B cell (primary cell): ENCODE results near the gene NAIF1. TPM values are rescaled to one million over a fixed set of nuclear protein-coding genes. Genes with fewer than 3 reads are reported as not detected.

Source experiments
- ATAC-seq: fragments of 200-7000 bp; cut with Tn5 transposase; one replicate; pipeline ENCODE4 v1.10.0; 2021; ENCODE audit warnings: low read depth, mild to moderate bottlenecking, moderate number of reproducible peaks, moderate library complexity
- CTCF ChIA-PET: fragments of 350-600 bp; sonication (Branson Sonifier 250); formaldehyde crosslinking; loops from one replicate; lab custom pipeline; 2021; ENCODE audit warnings: antibody characterized with exemption, inconsistent platforms; lab: Charles Lee
- POLR2A ChIA-PET: fragments of 350-600 bp; sonication (Branson Sonifier 250); formaldehyde crosslinking; loops from one replicate; lab custom pipeline; 2021; ENCODE audit warnings: antibody characterized with exemption; lab: Charles Lee
- DNase-seq: peaks from one replicate; pipeline ENCODE4 v3.0.0; 2013
- H2AFZ ChIP-seq: 2 replicates; pipeline ENCODE4 v1.6.1; 2012; ENCODE audit warnings: mild to moderate bottlenecking, low read depth, low read length; ENCODE audit not compliant: insufficient read depth, poor library complexity, severe bottlenecking
- H3K27ac ChIP-seq, 2 donors: 1 replicate in 1 of 2; 2 replicates in 1 of 2; pipeline ENCODE4 v1.5.1; 2012 to 2013; ENCODE audit warnings: low read length in 2 of 2, mild to moderate bottlenecking in 2 of 2, moderate library complexity in 1 of 2
- H3K27me3 ChIP-seq, 4 experiments: fragments of 200-600 bp in 1 of 4; sonication (generic) in 1 of 4; replicated peaks in 1 of 4; 1 replicate in 2 of 4; 2 replicates in 2 of 4; pipeline versions ENCODE4 v1.6.1 to v1.7.0; 2013 to 2016; ENCODE audit warnings: low read length in 3 of 4, mild to moderate bottlenecking in 2 of 4, mixed read lengths in 1 of 4, moderate library complexity in 1 of 4; ENCODE audit not compliant: insufficient read depth in 4 of 4, control insufficient read depth in 3 of 4; ENCODE audit errors: control extremely low read depth in 1 of 4
- H3K36me3 ChIP-seq, 2 experiments: replicated peaks in 1 of 2; 1 replicate in 1 of 2; 2 replicates in 1 of 2; pipeline versions ENCODE4 v1.6.1 to v1.7.1; 2013; ENCODE audit warnings: low read length in 1 of 2; ENCODE audit not compliant: insufficient read depth in 2 of 2, control insufficient read depth in 1 of 2; ENCODE audit errors: control extremely low read depth in 1 of 2, extremely low read depth in 1 of 2
- H3K4me1 ChIP-seq, 2 donors: fragments of 200-600 bp in 1 of 2; sonication (generic) in 1 of 2; 1 replicate in 1 of 2; 2 replicates in 1 of 2; pipeline versions ENCODE4 v1.5.1 to v1.6.1; 2013 to 2017; ENCODE audit warnings: low read length in 2 of 2; ENCODE audit not compliant: control insufficient read depth in 2 of 2, insufficient read depth in 2 of 2
- H3K4me2 ChIP-seq: replicated peaks from 2 replicates; pipeline ENCODE3; 2012; ENCODE audit warnings: mild to moderate bottlenecking, low read depth, low read length; ENCODE audit not compliant: poor library complexity, severe bottlenecking
- H3K4me3 ChIP-seq, 5 experiments: fragments of 200-600 bp in 1 of 5; sonication (generic) in 1 of 5; 1 replicate in 3 of 5; 2 replicates in 2 of 5; pipeline versions ENCODE4 v1.5.1 to v1.7.0; 2011 to 2016; ENCODE audit warnings: low read length in 4 of 5, mild to moderate bottlenecking in 4 of 5, low read depth in 2 of 5, control low read depth in 1 of 5, moderate library complexity in 1 of 5; ENCODE audit not compliant: insufficient read depth in 1 of 5; ENCODE audit errors: control extremely low read depth in 1 of 5, extremely low read depth in 1 of 5
- H3K79me2 ChIP-seq: fragments of 200-600 bp; sonication (generic); one replicate; pipeline ENCODE4 v1.6.0; 2016; ENCODE audit warnings: low read length; ENCODE audit not compliant: control insufficient read depth, insufficient read depth
- H3K9ac ChIP-seq: fragments of 200-600 bp; sonication (generic); 2 replicates; pipeline ENCODE4 v1.6.1; 2017; ENCODE audit warnings: mild to moderate bottlenecking, low read length, moderate library complexity
- H3K9me3 ChIP-seq, 3 donors: one replicate each; pipeline versions ENCODE4 v1.6.1 to v1.7.1; 2013; ENCODE audit warnings: low read length in 2 of 3; ENCODE audit not compliant: control insufficient read depth in 2 of 3, insufficient read depth in 1 of 3; ENCODE audit errors: control extremely low read depth in 1 of 3
- H4K20me1 ChIP-seq: 2 replicates; pipeline ENCODE4 v1.6.0; 2012; ENCODE audit warnings: mild to moderate bottlenecking, low read length; ENCODE audit not compliant: insufficient read depth, control insufficient read depth, poor library complexity, severe bottlenecking
- H3K27ac Mint-ChIP-seq: one replicate; pipeline ENCODE4 v1.8.0; 2021; ENCODE audit warnings: mixed read lengths
- H3K27me3 Mint-ChIP-seq: one replicate; pipeline ENCODE4 v1.8.0; 2021; ENCODE audit warnings: mixed read lengths
- H3K4me1 Mint-ChIP-seq: one replicate; pipeline ENCODE4 v1.8.0; 2021; ENCODE audit warnings: mixed read lengths
- H3K4me3 Mint-ChIP-seq: one replicate; pipeline ENCODE4 v1.8.0; 2021; ENCODE audit warnings: mixed read lengths
- H3K9me3 Mint-ChIP-seq: one replicate; pipeline ENCODE4 v1.8.0; 2022; ENCODE audit warnings: mixed read lengths; ENCODE audit not compliant: insufficient read depth
- CTCF ChIP-seq: fragments of 200-600 bp; IDR thresholded peaks from one replicate; pipeline ENCODE4 v1.8.0; 2022; ENCODE audit warnings: antibody characterized with exemption, mild to moderate bottlenecking
- EZH2 ChIP-seq: IDR thresholded peaks from 2 replicates; pipeline ENCODE4 v1.6.1; 2012; ENCODE audit warnings: borderline replicate concordance, low read depth, mild to moderate bottlenecking, moderate library complexity, low read length; ENCODE audit not compliant: insufficient read depth, poor library complexity, severe bottlenecking
- WGBS: methylation state at CpG from one replicate; pipeline ENCODE4 v1.1.5; 2013; ENCODE audit warnings: missing lambda C conversion rate; ENCODE audit not compliant: insufficient coverage; 5-methylcytosine and 5-hydroxymethylcytosine counted together
- intact Hi-C: fragments of 100-400 bp; cut with micrococcal nuclease; formaldehyde crosslinking; loops from one replicate; pipeline ENCODE4 v1.10.0; 2022
- polyA plus RNA-seq: library from polyadenylated mRNA; depleted of rRNA; stranded (reverse); fragments of >200 nt; gene quantifications from 2 replicates; pipeline ENCODE4 v1.2.3, GENCODE V29; 2012
- total RNA-seq, 2 donors: library from RNA; stranded (reverse); fragments of 120-200 nt in 1 of 2; gene quantifications; 1 replicate in 1 of 2; 2 replicates in 1 of 2; pipeline versions ENCODE4 v1.2.3 to v1.2.4, GENCODE V29; 2013 to 2022

The NAIF1 gene
- total and polyA plus RNA-seq, 2 donors (not counting 1 experiment from before 2014, with no cell fraction given): 11.4 to 16.6 TPM

DNA sequence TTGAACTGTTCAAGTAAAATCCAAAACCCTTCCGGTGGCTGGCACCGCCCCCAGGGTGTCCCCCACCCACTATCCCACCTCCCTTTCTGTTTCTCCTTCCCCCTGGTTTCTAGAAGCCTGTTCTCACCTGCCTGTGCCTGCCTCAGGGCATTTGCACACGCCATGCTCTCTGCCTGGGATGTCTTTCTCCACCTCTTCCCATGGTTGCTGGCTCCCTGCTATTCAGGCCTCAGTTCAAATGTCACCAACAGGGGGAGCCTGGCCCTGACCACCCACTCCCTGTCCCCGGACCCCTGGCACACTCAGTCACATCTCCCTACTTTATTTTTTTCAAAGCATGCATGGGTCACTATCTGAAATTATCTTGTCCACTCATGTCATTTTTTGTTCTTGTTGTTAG is 46.4 kb downstream of the NAIF1 start:
- Histone ChIP-seq H3K27me3 (no peaks in the 10 kb centered on the region), H3K9me3 (no peaks in the 10 kb centered on the region), H3K4me1 (peaks cover 30 to 42% of the 10 kb centered on the region in 2 donors), H3K27ac (peak overlapping the region in 1 of 2 donors; percentile 24), H3K79me2 (no peaks in the 10 kb centered on the region), H2AFZ (no peak overlapping the region), H3K4me2 (no peak overlapping the region), H3K4me3 (no peak overlapping the region), H4K20me1 (no peaks in the 10 kb centered on the region), H3K36me3 (no peaks in the 10 kb centered on the region), H3K9ac (no peak overlapping the region)
- H3K4me1 Mint-ChIP-seq: peaks cover 47% of the 10 kb centered on the region
- no peak for ATAC-seq
- ChIA-PET CTCF (interaction anchor here (0.8 to 6.8 kb wide), 3 partner anchors 14 to 25 kb away, joined by 3 to 42 read pairs (median 3); no protein-coding TSS in a partner anchor), POLR2A (interaction anchor here (0.6 to 1.1 kb wide), 2 partner anchors 14 to 40 kb away, joined by 3 read pairs; partner anchors contain the start of gene EEIG1)
- no peak for DNase-seq
- intact Hi-C loops: no loop called here
- WGBS: 92% methylated on average over 3 of the region's 4 CpGs
- H3K9me3 Mint-ChIP-seq: no peaks in the 10 kb centered on the region
- no peak overlapping the region for H3K4me3 Mint-ChIP-seq
- no peaks in the 10 kb centered on the region for H3K27me3 Mint-ChIP-seq
- TF ChIP-seq EZH2: no peak
- TF ChIP-seq CTCF: no peak
- peak overlapping the region; percentile 8 for H3K27ac Mint-ChIP-seq

DNA sequence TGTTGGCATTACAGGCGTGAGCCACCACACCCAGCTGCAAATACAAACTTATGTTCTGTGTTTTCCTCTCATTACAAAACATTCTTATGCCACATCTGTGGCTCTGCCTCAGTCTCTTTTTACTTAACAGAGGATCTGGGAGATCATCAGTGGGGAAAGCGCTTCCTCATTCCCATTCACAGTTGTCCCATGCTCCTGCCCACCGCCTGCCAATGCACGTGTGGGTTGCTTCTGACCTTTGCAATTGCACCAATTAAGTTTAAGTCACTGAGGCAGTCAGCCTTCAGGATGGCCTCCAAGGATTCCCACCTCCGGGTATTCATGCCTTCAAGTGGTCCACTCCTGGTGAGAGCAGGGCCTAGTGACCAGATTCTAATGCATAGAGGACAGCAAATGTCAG is 51.4 kb downstream of the NAIF1 start:
- no peaks in the 10 kb centered on the region for H3K36me3 ChIP-seq
- intact Hi-C loops: no loop called here
- Mint-ChIP-seq H3K9me3 (no peaks in the 10 kb centered on the region), H3K4me3 (no peak overlapping the region), H3K4me1 (peaks cover 18% of the 10 kb centered on the region), H3K27me3 (no peaks in the 10 kb centered on the region), H3K27ac (no peak overlapping the region)
- 99% methylated on average over 5 of the region's 5 CpGs for WGBS
- TF ChIP-seq CTCF (no peak), EZH2 (no peak)
- no peak overlapping the region for H2AFZ ChIP-seq
- no peaks in the 10 kb centered on the region for H3K79me2 ChIP-seq
- no peak for DNase-seq
- H3K27me3 ChIP-seq: no peaks in the 10 kb centered on the region
- ChIA-PET POLR2A (no interaction called here), CTCF (interaction anchor here (0.8 to 4.6 kb wide), 3 partner anchors 10 to 72 kb away, joined by 3 to 20 read pairs (median 4); no protein-coding TSS in a partner anchor)
- H3K27ac ChIP-seq: no peak overlapping the region
- H3K4me3 ChIP-seq: no peak overlapping the region
- H3K4me2 ChIP-seq: no peak overlapping the region
- H3K9ac ChIP-seq: no peak overlapping the region
- ATAC-seq: no peak
- H3K9me3 ChIP-seq: peaks cover 0 to 2% (median 0%) of the 10 kb centered on the region in 3 donors
- H3K4me1 ChIP-seq: peaks cover 11 to 18% of the 10 kb centered on the region in 2 donors
- H4K20me1 ChIP-seq: no peaks in the 10 kb centered on the region

Other genes with a start within 250 kb of the NAIF1 start
- 12.6 and 14.0 TPM in 2 replicates for gene ENG, start 212.7 kb downstream of the NAIF1 start, total RNA-seq
- gene ENG, start 212.7 kb downstream of the NAIF1 start, polyA plus RNA-seq: 3.5 and 5.4 TPM in 2 replicates
- gene AK1, start 189.6 kb downstream of the NAIF1 start, total RNA-seq: 31.8 and 35.0 TPM in 2 replicates
- 28.0 and 33.6 TPM in 2 replicates for gene AK1, start 189.6 kb downstream of the NAIF1 start, polyA plus RNA-seq
- 126 and 136 TPM in 2 replicates for gene ST6GALNAC6, start 167.7 kb downstream of the NAIF1 start, total RNA-seq
- 54.7 and 68.0 TPM in 2 replicates for gene ST6GALNAC6, start 167.7 kb downstream of the NAIF1 start, polyA plus RNA-seq
- gene ST6GALNAC4, start 150.3 kb downstream of the NAIF1 start, total RNA-seq: 198 and 199 TPM in 2 replicates
- 80.5 and 98.8 TPM in 2 replicates for gene ST6GALNAC4, start 150.3 kb downstream of the NAIF1 start, polyA plus RNA-seq
- 1.4 and 2.1 TPM in 2 replicates for gene PIP5KL1, start 136.5 kb downstream of the NAIF1 start, total RNA-seq
- 0.75 and 0.88 TPM in 2 replicates for gene PIP5KL1, start 136.5 kb downstream of the NAIF1 start, polyA plus RNA-seq
- 42.9 and 45.9 TPM in 2 replicates for gene DPM2, start 129.5 kb downstream of the NAIF1 start, total RNA-seq
- gene DPM2, start 129.5 kb downstream of the NAIF1 start, polyA plus RNA-seq: 19.4 and 34.1 TPM in 2 replicates
- 245 and 267 TPM in 2 replicates for gene EEIG1, start 86.3 kb downstream of the NAIF1 start, total RNA-seq
- gene EEIG1, start 86.3 kb downstream of the NAIF1 start, polyA plus RNA-seq: 39.9 and 57.2 TPM in 2 replicates
- gene SLC25A25, start 912 bp upstream of the NAIF1 start, total RNA-seq: 12.1 and 12.4 TPM in 2 replicates
- 18.6 and 45.4 TPM in 2 replicates for gene SLC25A25, start 912 bp upstream of the NAIF1 start, polyA plus RNA-seq
- gene PTGES2, start 60.4 kb upstream of the NAIF1 start, total RNA-seq: 68.0 and 77.8 TPM in 2 replicates
- 103 and 113 TPM in 2 replicates for gene PTGES2, start 60.4 kb upstream of the NAIF1 start, polyA plus RNA-seq
- gene LCN2, start 82.1 kb upstream of the NAIF1 start, total RNA-seq: not detected in 2 replicates
- not detected in 2 replicates for gene LCN2, start 82.1 kb upstream of the NAIF1 start, polyA plus RNA-seq
- gene BBLN, start 92.9 kb upstream of the NAIF1 start, total RNA-seq: 38.2 and 44.3 TPM in 2 replicates
- 101 and 148 TPM in 2 replicates for gene BBLN, start 92.9 kb upstream of the NAIF1 start, polyA plus RNA-seq
- 160 and 169 TPM in 2 replicates for gene CIZ1, start 124.3 kb upstream of the NAIF1 start, total RNA-seq
- gene CIZ1, start 124.3 kb upstream of the NAIF1 start, polyA plus RNA-seq: 77.5 and 79.9 TPM in 2 replicates
- gene DNM1, start 136.1 kb upstream of the NAIF1 start, total RNA-seq: 1.3 and 1.9 TPM in 2 replicates
- gene DNM1, start 136.1 kb upstream of the NAIF1 start, polyA plus RNA-seq: 0.63 and 1.2 TPM in 2 replicates
- 76.3 and 87.3 TPM in 2 replicates for gene GOLGA2, start 208.7 kb upstream of the NAIF1 start, total RNA-seq
- gene GOLGA2, start 208.7 kb upstream of the NAIF1 start, polyA plus RNA-seq: 23.2 and 43.6 TPM in 2 replicates
- gene SWI5, start 209.0 kb upstream of the NAIF1 start, total RNA-seq: 8.6 and 13.3 TPM in 2 replicates
- gene SWI5, start 209.0 kb upstream of the NAIF1 start, polyA plus RNA-seq: 16.1 and 23.3 TPM in 2 replicates